ENCODE data around the gene ARFGEF3.

ARFGEF3 gene

GRCh38 chr6:138162111-138162954 lies 594 bp downstream of the ARFGEF3 start:
- no peak for DNase-seq (ENCODE audit: low spot score)

GRCh38 chr6:138162955-138163575 lies 1.3 kb downstream of the ARFGEF3 start:
- no peak for DNase-seq (ENCODE audit: low spot score)

GRCh38 chr6:138175596-138175995 lies 13.9 kb downstream of the ARFGEF3 start:
- DNase-seq (ENCODE audit: low spot score): no peak

GRCh38 chr6:138176652-138177232 lies 15.0 kb downstream of the ARFGEF3 start:
- DNase-seq (ENCODE audit: low spot score): no peak

GRCh38 chr6:138182939-138183789 lies 21.4 kb downstream of the ARFGEF3 start:
- no peak for DNase-seq (ENCODE audit: low spot score)

GRCh38 chr6:138183790-138184134 lies 22.0 kb downstream of the ARFGEF3 start:
- DNase-seq (ENCODE audit: low spot score): no peak

- DNase-seq (ENCODE audit: low spot score): no peak
Measured at GRCh38 chr6:138184230-138184629, 22.5 kb downstream of the ARFGEF3 start.

- DNase-seq (ENCODE audit: low spot score): no peak
Measured at GRCh38 chr6:138187156-138187555, 25.4 kb downstream of the ARFGEF3 start.

GRCh38 chr6:138188278-138188941 lies 26.7 kb downstream of the ARFGEF3 start:
- no peak for DNase-seq (ENCODE audit: low spot score)

GRCh38 chr6:138194287-138194686 lies 32.5 kb downstream of the ARFGEF3 start:
- no peak for DNase-seq (ENCODE audit: low spot score)

- DNase-seq (ENCODE audit: low spot score): no peak
Measured at GRCh38 chr6:138196122-138196738, 34.5 kb downstream of the ARFGEF3 start.

GRCh38 chr6:138197570-138197969 lies 35.8 kb downstream of the ARFGEF3 start:
- DNase-seq (ENCODE audit: low spot score): no peak

GRCh38 chr6:138198430-138199091 lies 36.8 kb downstream of the ARFGEF3 start:
- no peak for DNase-seq (ENCODE audit: low spot score)

GRCh38 chr6:138201836-138202235 lies 40.1 kb downstream of the ARFGEF3 start:
- DNase-seq (ENCODE audit: low spot score): no peak

GRCh38 chr6:138203315-138203714 lies 41.6 kb downstream of the ARFGEF3 start:
- no peak for DNase-seq (ENCODE audit: low spot score)

- DNase-seq (ENCODE audit: low spot score): no peak
Measured at GRCh38 chr6:138204303-138204702, 42.6 kb downstream of the ARFGEF3 start.

GRCh38 chr6:138204792-138205384 lies 43.1 kb downstream of the ARFGEF3 start:
- no peak for DNase-seq (ENCODE audit: low spot score)

- DNase-seq (ENCODE audit: low spot score): no peak
Measured at GRCh38 chr6:138205437-138206094, 43.8 kb downstream of the ARFGEF3 start.

- no peak for DNase-seq (ENCODE audit: low spot score)
Measured at GRCh38 chr6:138206862-138207261, 45.1 kb downstream of the ARFGEF3 start.

GRCh38 chr6:138211048-138211581 lies 49.4 kb downstream of the ARFGEF3 start:
- no peak for DNase-seq (ENCODE audit: low spot score)

All from NAMALWA (cell line).